NCI-H1092 treated with DMSO at 0.1 percent for 48 hours (cell line): Measurements from ENCODE around the gene HLA-DQB2.
"Not testable (repeated sequence)": the region's sequence is repeated elsewhere in the genome, so short reads cannot be mapped to it uniquely, and the experiment has no call there.

Experiments
- DNase-seq: peaks from one replicate; lab custom pipeline; 2025; lab: John Stamatoyannopoulos, UW

The HLA-DQB2 gene

DNA sequence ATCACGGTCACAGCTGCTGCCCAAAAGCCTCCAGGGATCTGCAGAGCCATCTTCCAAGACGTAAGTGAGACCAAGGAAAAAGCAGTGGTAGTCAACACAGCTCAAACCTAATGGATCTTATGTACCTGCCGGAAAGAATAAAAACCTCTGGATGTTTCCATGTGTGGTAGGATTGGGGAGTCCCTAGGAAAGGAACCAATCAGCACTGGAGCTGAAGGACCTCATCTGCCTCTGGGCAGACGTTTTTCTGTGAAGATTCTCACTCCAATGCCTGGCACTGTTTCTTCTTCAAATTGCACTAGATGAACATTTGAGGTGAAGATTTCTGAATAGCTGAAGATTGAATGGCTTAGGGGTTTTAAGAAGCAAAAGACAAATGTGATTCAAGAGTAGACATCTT, at the start of gene HLA-DQB2:
HLA-DQB2 (minus strand) TSS at position 112 of the 400 bp plus-strand sequence; CDS start at position 50, 62 bp downstream.
- DNase-seq: no peak

DNA sequence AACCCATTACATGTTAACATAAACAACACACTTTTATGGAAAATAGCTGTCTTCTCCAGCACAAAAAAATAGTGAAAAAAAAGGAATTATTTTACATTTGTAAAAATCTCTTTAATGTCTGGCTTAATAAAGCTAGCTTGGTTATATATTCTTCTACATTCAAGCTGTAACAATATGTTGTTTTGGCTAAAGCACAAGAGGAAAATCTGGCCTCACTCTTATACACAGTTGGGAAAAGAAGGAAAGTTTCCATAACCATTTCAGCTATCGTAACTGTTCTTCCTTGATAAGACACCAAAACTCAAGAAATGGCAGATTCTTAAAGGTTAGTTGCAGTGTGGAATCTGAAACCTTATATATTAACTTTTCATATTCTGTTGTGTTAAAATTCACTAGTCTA, 45.8 kb upstream of the HLA-DQB2 start:
- no peak for DNase-seq

DNA sequence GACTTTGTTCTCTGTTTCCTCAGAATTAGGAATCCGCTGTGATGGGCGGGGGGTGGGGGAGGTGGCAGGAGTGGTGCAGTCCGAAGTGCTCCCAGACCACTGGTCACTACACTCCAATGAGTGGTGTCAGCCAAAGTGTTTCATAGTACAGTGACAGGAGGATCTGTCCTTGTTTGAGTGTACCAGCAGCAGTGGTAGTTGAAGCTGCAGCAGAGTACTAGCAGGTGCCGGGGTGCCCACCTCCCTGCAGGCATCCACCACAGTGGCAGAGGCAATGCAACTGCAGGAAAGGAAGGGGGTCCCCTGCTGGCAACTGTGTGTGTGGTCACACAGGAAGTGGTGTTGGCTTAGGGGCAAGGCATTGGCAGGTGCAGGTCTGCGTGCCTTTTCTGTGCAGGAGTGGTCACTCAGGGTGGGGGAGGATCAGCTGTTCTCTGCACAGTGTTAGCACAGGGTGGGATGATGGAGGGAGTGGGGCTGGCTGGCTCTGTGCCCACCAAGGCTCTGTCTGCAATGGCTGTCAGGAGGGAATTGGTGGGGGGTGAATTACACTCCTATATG, 43.8 kb upstream of the HLA-DQB2 start:
- DNase-seq: no peak

DNA sequence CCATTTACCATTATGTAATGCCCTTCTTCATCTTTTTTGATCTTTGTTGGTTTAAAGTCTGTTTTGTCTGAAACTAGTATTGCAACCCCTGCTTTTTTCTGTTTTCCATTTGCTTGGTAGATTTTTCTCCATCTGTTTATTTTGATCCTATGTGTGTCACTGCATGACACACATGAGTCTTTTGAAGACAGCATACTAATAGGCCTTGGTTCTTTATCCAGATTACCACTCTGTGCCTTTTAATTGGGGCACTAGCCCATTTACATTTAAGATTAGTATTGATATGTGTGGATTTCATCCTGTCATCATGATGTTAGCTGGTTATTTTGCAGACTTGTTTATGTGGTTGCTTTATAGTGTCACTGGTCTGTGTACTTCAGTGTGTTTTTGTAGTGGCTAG, 42.1 kb upstream of the HLA-DQB2 start:
- not testable (repeated sequence) for DNase-seq

DNA sequence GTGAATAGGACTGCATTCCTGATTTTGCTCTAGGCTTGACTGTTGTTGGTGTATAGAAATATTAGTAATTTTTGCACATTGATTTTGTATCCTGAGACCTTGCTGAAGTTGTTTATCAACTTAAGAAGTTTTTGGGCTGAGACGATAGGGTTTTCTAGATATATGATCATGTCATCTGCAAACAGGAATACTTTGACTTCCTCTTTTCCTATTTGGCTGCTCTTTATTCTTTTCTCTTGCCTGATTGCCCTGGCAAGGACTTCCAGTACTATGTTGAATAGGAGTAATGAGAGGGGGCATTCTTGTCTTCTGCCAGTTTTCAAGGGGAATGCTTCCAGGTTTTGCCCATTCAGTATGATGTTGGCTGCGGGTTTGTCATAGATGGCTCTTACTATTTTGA, 40.1 kb upstream of the HLA-DQB2 start:
- no peak for DNase-seq

DNA sequence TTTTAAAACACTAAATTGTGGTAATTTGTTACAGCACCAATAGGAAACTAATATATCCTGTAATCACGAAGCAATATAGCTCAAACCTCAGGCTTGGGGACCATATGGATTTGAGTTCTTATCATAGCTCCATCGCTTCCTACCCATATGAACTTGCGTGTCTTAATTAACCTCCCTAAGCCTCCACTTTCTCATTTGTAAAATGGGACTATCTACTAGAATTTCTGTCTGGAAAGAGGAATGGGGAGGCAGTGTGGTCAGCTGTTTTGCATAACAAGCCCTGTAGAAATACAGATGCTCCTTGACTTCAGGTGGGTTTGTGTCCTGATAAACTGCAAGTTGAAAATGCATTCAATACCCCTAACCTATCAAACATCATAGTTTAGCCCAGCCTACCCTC, 36.4 kb upstream of the HLA-DQB2 start:
- DNase-seq: no peak

DNA sequence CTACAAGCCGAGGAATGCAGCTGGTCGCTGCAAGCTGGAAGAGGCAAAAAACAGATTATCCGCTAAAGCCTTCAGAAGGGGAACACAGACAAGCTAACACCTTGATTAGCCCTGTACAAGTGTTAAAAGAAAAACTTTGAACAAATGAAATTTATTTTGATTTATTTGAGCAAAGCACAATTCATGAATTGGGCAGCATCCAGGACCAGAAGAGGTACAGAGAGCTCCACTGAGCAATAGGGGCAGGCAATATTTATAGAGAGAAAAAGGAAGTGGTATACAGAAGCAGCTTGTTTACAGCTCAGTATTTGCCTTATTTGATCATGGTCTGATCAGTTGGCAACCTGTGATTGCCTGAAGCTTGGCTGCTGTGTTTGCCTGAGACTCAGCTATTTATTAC, 35.8 kb upstream of the HLA-DQB2 start:
- DNase-seq: no peak

DNA sequence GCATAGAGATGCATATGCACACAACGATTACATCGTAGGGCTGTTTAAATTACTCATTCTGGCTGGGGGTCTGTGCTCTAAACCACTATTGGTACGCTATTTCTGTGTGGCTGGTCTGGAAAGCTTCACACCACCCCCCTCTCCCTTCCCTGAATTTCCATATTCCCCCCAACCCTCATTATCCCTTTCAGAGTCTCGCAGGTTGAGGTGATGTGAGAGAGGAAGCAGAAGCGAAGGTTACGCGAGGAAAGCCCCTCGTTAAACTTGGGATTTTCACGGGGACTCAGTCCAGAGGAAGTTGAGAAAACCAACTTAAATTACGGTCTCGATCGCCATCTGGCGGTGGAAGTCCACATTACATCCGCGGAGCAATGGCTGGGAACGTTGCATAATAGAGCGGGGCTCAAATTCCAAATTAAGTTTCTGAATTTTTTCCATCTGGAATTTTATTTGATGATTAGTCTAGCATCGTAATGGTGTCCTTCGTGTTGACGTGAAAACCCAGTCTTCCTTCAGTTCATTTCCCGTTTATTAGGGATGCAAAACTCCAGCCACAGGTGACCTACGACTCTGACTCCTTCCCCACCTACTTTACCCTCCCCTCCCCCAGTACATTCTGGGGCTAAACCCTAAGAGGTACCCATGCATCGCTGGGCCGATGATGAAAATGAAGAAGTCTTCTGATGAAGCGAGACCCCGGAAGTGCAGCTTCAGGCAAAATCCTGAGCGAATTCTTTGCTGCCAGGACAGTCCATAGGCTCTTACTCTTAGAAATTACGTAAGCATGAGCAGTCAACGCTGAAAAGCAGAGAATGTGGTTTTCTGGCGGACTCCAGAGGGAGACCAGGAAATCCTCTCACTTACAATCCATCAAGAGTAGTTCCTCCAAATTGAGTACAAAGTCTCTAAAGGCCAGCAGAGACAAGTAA, 33.8 kb upstream of the HLA-DQB2 start:
- peak; percentile 8 for DNase-seq

DNA sequence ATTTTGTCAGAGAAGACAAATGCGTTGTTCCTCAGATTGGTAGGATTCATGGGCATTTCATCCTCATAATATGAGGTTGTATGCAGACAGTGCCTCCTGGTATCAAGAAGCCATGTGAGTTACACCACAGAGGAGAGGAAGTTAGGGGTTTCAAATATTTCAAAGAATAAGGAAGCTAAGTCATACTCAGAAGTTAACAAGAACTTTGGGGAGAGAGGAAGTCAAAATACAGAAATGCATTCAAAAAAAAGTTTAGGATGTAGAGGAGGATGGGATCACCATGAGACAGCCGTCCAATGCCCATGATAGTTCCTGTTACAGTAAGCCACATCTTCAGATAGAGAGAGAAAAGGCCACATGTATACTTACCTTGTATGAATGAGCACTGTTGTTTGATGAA, 31.2 kb upstream of the HLA-DQB2 start:
- DNase-seq: no peak

DNA sequence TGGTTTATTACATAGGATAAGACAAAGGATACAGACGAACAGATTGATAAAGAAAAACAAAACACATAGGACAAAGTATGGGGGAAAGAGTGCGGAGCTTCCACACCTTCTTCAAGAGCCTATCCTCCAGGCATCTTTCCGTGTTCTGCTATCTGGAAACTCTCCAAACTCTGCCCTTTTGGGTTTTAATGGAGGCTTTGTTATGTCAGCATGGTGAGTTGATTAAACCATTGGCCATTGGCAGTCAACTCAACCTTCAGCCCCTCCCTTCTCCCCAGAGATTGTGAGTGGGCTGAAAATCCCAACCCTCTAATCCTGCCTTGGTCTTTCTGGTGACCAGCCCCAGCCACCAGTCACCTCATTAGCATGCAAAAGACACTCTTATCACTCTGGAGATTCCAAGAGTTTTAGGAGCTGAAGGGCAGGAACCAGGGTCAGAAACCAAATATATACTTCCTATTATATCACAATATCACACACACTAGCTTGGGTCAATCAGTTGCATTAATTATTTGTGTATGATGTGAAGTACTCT, 29.6 kb upstream of the HLA-DQB2 start:
- DNase-seq: no peak

DNA sequence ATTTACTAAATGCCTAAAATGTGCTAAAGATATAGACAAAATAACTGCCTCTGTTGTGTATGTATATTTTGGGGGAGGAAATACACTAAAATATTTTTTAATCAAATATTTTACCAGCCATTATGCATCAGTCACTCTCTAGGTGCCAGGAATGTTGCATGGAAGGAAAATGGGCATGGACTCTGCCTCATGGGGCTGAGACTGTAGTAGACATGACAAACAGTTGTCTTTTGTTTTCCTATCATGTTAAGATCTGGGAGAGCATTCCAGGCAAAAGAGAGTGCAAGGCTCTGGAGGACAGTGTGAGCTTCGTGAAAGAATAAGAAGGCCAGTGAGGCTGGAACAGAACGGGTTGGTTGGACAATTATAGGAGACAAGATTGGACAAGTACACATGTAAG, 27.0 kb upstream of the HLA-DQB2 start:
- DNase-seq: no peak

DNA sequence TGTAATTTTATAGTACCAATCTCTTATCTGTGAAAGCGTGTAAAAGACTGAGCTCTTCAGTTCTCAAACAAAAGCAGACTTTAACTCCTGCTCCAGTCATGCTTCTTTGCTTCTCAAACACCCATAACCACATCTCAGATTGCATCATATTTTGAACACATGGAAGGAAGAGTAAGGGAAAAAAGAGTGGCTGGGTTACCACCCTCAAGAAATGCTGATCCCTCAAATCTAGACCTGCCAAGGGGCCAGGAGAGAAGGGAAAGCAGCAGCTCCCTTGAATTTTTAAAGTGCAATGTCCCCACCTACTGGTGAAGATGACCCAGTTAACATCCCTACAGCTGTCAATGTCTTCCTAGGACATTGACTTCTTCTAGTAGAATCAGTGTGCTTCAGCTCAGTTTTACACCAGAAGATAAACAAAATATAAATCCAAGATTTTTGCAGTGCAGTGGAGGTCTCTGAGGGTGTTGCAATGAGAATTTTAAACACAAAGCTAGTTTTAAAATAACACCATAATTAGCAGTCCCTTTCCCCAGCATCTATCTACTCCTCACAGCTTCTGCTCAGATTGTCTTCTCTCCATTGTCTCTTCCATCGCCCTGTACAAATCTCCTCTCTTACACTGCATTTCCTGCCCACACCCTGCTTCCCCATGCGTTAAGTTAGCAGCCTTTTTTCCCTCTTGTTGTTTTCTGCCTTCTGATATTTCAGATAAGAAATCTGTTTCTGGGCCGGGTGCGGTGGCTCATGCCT, 22.6 kb upstream of the HLA-DQB2 start:
- DNase-seq: peak; percentile 25

DNA sequence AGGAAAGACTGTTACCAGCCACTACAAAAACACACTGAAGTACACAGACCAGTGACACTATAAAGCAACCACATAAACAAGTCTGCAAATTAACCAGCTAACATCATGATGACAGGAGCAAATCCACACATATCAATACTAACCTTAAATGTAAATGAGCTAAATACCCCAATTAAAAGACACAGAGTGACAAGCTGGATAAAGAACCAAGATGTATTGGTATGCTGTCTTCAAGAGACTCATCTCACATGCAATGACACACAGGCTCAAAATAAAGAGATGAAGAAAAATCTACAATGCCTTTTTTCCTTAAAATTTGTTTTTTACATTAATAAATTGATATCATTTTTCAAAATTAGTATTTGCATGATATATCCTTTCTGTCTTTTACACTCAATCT, 19.6 kb upstream of the HLA-DQB2 start:
- DNase-seq: not testable (repeated sequence)

DNA sequence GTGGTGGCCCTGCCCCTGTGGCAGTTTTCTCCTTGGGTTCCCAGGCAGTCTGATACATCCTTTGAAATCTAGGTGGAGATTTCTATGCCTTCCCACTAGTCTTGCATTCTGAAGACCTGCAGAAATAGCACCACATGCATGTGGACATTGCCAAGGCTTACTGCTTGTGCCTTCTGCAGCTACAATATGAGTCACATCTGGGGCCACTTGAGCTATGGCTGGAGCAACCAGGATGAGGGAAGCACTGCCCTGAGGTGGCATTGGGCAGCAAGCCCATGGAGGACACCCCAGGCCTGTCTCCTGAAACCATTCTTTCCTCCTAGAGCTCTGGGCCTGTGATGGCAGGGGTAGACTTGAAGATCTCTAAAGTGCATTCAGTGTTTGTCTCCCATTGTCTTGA, 15.7 kb upstream of the HLA-DQB2 start:
- no peak for DNase-seq

DNA sequence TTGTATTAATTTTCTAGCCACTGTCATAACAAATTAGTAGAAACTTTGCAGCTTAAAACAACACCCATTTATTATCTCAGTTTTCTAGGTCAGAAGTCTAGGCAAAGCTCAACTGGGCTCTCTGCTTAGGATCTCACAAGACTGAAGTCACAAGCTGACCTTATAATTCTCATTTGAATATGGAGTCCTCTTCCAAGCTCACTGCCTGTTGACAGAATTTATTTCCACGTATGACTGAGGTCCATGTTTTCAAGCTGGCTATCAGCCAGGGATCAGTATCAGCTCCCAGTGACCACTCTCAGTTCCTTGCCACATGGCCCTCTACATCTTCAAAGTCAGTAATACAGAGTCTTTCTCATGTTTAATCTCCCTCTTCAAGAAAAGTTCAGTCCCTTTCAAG, 11.7 kb upstream of the HLA-DQB2 start:
- DNase-seq: no peak

DNA sequence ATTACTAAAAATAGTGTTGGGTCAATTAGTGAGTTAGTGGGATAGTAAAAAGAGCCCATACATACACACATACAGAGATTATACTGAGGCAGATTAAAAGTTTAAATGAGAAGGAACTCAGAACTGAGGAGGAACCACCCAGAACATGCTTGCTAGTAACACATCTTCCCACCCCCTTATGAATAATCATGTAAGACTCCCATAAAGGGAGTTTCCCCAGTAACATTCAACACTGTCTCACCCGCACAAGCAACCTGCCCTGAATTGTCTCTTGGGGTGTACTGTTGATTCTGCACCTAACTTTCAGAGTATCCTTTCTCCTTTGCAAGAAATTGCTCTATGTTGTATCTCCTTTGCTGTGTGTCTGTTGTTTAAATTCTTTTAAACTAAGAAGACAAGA, 11.1 kb upstream of the HLA-DQB2 start:
- DNase-seq: no peak

DNA sequence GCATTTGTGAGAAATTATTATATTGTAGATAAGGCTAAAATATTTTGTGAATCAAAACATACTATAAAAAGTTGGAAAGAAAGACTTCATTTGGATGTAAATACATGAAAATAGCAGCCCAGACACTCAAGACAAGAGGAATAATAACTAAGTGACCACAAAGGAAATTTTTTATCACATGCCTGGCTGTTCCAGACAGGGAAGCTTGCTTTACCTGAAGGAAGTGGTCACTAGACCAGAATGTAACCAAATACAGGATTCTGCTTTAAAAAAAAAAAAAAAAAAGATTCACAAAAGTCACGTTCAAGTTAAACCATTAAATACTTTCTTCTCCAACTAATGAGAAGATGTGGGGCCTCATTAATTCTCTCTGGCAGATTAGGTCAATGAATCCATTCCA, 9.3 kb upstream of the HLA-DQB2 start:
- DNase-seq: no peak

DNA sequence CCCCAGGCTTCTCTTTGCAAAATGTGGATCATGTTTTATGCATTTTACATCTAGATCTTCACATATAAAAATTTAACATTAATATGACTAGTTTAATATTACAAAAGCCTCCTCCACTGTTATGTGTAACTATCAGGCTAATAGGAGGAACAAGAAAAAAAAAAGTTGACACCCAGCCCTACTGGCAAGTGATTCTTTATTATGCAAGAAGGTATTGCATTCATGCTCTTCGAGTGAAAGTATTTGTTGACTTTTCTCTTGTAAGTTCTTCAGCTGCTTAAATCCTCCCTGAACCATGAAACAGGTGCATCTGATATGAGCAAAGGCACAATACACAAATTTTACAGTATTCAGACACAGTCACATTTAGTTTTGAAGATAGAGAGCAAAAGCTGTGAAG, 716 bp upstream of the HLA-DQB2 start:
- no peak for DNase-seq

DNA sequence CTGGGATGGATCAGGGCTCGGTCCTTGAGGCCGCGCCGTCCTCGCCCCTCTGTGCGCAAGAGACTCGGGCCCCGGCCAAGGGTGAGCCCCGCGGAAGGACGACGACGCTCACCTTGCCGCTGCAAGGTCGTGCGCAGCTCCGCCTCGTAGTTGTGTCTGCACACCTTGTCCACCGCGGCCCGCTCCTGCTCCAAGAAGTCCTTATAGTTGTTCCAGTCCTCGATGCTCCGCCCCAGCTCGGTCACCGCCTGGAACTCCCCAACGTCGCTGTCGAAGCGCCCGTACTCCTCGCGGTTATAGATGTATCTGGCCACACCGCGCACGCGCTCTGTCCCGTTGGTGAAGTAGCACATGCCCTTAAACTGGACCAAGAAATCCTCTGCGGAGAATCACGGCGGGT, 1.8 kb downstream of the HLA-DQB2 start:
- DNase-seq: no peak

DNA sequence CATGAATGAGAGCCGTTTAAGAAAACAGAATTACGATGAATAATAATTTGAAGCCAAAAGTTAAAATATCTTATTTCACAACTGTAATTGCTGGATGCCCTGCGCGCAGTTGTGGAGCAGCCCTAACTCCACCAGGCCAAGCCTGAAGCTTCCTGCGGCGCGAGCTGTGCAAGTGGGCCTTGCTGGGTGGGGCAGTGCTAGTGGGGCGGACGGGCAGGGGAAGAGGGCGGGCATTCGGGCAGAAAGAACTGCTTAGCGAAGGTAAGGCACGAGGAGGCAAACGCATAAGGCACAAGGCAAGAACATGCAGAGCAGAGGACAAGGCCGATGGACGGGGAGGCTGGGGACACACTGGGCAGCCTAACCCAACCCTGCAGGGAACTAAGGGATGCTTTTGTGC, 2.3 kb downstream of the HLA-DQB2 start:
- DNase-seq: no peak

DNA sequence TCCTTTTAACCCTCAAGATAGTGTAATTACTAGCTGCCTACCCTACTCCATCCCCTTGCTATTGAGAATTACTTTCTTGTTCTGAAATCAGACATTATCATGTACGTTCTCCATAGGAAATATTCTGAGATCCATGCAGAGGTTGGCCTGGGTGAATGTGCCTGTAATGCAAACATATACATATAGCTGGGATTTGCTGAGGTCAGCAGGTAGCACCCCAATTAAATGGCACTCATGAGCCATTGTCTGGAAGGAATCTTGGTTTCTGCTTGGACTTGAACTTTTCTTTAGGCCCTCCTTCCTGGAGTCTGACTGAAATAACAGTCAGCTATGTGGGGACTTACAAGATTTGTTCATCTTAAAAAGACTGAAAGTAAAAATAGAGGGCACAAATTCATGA, 3.7 kb downstream of the HLA-DQB2 start:
- DNase-seq: no peak

DNA sequence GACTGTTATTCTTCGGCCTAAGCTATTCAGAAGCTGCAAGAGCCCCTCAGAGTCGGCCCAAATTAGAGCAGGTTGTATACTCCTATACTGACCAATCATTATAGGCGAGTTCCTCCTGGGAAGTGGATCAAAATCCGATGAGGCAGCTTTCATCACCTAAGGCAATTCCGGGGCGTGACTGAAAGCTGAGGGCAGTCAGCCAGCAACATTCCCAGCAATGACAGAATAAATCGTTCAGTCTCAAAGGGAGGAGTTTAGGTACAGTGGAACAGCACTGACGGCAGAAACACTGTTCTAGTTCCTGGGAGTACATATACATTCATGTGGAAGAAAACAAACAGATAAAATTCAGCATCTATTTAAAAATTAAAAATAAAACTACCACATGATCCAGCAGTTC, 10.8 kb downstream of the HLA-DQB2 start:
- DNase-seq: no peak

DNA sequence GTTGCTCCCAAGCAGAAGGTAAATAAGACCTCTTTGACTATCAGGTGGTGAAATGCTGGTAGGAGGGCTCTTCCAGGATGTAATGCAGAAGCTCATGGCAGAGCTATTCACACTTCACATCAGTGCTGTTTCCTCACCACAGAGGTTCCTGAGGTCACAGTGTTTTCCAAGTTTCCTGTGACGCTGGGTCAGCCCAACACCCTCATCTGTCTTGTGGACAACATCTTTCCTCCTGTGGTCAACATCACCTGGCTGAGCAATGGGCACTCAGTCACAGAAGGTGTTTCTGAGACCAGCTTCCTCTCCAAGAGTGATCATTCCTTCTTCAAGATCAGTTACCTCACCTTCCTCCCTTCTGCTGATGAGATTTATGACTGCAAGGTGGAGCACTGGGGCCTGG, 17.7 kb downstream of the HLA-DQB2 start:
- not testable (repeated sequence) for DNase-seq
